Measurements from ENCODE around the gene TMEM97.

Gene TMEM97

DNA sequence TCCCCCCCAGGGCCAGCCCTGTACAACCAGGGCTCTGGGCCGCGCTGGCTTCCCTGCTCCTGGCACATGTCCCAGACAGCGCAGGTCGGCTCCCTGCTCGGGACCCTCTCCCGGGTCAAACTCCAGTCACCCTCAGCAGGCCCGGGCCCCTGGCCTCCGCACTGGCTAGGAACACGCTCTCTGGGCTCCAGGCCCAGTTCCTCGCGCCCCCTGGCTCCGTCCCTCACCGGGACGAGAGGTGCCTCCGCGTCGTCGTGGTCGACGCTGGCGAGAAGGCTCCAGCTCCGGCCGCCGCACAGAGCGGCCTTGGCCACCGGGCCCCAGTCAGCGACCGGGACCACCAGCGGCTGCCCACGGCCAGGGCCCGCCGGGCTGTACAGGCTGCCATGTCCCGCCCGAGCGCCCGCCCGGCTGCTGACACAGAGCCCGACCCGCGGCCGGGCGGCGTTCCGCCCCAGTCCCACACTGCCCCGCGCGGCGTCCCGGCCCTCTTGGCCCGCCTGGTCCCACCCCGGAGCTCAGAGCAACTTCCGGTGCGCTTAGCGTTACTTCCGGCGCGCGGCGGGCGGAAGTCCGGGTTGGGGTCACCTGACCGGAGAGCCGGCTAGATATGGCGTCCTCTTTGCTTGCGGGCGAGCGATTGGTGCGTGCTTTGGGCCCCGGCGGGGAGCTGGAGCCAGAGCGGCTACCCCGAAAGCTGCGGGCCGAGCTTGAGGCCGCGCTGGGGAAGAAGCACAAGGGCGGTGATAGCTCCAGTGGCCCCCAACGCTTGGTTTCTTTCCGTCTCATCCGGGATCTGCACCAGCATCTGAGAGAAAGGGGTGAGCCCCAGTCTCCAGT lies 38.3 kb downstream of the TMEM97 start, which contains the start of gene POLDIP2:
POLDIP2 (minus strand) TSS at position 467 of the 840 bp plus-strand sequence; CDS start at position 388, 79 bp downstream.
- no peak for TF ChIP-seq CTCF (conservative IDR thresholded peaks at IDR 0.05; ENCODE audit: low read length)
- peak within 1 kb of the TSS; percentile 95 for H3K4me3 ChIP-seq (ENCODE audit: low read length)
- peak; percentile 95 for DNase-seq (ENCODE audit: low read depth)

DNA sequence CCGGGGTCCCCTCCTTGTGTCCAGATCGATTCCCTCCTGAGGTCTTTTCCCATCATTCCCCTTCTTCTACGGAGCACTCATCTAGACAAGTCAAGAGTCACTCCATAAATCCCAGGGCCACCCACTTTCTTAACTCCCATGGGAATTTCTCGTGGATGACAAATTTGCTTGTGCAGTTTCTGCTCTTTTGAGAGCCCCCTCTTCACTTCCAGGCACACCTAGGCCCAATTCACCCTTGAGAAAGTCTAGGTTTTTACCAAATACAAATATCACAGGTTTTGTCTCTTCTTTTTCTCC lies 38.8 kb downstream of the TMEM97 start:
- H3K4me3 ChIP-seq (ENCODE audit: low read length) = peak overlapping the region; percentile 95
- DNase-seq (ENCODE audit: low read depth) = no peak
- TF ChIP-seq CTCF (conservative IDR thresholded peaks at IDR 0.05; ENCODE audit: low read length) = no peak

DNA sequence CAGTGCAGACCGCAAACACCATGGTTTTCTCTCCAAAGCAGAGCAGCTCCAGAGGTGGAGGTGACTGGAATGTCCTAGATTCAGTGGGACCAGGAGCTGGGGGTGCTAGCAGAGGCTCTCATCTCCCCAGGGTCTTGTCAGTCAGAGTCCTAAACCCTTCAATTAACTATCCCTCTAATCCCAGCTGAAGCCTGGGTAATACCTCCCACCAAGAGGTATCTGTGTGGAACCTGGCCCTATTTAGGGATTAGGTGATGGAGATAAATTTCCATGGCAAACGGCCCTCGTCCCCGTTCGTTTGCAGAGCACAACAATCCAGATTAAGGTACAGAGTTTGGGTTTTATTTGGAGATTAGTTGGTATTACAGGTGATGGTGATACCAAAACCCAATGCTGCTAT lies 44.2 kb downstream of the TMEM97 start:
- TF ChIP-seq CTCF (conservative IDR thresholded peaks at IDR 0.05; ENCODE audit: low read length) = no peak
- H3K4me3 ChIP-seq (ENCODE audit: low read length) = no peak overlapping the region
- DNase-seq (ENCODE audit: low read depth) = no peak

DNA sequence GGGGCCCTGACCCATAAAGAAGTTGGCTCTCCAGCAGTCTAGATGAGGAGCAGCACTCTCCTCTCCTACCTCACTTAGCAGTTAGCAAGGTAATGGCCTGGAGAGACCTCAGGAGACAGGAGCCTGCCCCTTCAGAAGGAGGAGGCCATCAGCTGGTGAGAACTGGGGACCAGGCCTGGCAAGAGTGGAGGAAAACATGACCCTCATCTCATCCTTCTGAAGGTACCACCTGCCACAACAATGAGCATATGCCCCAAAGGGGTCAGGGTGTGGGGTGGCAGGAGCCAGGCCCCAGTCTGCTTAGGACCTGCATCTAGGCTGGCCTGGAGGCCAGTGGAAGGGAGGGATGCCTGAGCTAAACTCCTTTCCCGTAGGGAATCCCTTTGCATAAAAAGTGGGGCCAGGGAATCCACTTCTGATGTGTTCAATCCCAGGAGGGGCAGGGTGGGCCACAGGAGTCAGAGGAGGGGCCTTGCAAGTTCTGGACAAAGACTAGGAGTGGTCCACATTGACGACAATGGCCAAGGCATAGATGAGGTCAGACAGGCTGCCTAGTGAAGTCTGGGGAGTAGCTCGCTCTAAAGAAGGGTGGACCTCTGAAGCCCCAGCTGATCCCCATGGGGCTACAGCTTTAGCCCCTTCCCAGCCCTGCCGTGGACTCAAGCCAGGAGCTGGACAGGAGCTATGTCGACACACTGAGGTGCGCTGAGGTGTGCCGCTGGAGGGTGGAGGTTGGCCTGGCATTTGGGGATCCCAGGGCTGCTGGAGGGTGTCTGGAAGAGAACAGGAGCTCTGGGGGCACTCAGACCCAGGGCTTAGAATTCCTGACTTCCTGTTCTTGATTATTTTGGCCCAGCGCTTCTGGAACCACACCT lies 45.0 kb downstream of the TMEM97 start:
- H3K4me3 ChIP-seq (ENCODE audit: low read length) = no peak overlapping the region
- TF ChIP-seq CTCF (conservative IDR thresholded peaks at IDR 0.05; ENCODE audit: low read length) = no peak
- no peak for DNase-seq (ENCODE audit: low read depth)

DNA sequence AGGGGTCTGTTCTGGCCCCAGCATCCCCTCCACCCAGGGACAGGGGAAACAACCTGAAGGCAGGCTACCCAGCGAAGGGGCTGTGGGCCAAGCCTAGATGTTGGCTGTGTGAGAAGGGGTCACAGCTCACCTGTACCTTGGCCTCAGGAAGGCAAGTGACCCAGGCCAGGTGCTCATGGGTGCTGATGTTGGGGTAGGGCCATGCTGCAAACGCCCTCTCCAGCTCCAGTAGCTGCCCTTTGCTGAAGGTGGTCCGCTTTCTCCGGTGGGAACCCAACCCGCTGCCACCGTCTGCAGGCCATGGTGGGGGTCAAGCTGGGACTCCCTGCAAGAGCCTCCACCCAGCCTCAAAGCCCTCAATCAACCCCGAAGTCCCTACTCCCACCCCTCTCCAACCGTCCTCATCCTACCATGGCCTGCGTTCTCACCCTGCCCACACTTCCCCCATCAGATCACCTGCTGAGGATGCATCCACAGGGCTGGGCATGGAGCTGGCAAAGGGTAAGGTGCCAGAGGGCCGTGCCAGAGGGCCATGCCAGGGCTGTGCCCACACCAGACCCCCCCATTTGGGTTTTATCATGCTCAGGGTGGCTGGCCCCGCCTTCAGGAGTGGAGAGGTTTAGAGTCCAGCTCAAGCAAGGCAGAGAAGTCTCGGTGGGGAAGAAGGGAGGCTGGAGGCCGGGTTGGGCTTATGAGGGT lies 45.8 kb downstream of the TMEM97 start, which contains the start of gene SEBOX:
SEBOX (minus strand) TSS at position 535 of the 699 bp plus-strand sequence; CDS start at position 487, 48 bp downstream.
- DNase-seq (ENCODE audit: low read depth) = no peak
- H3K4me3 ChIP-seq (ENCODE audit: low read length) = no peak within 1 kb of the TSS
- TF ChIP-seq CTCF (conservative IDR thresholded peaks at IDR 0.05; ENCODE audit: low read length) = no peak

- no peak overlapping the region for H3K4me3 ChIP-seq (ENCODE audit: low read length)
- DNase-seq (ENCODE audit: low read depth) = no peak
- TF ChIP-seq CTCF (conservative IDR thresholded peaks at IDR 0.05; ENCODE audit: low read length) = no peak
Measured at GRCh38 chr17:28365487-28365886, 46.5 kb downstream of the TMEM97 start.
